GM12878 (cell line): ENCODE measurements around the gene NUDT9.

Source experiments
- CREM ChIP-seq: IDR thresholded peaks from 2 replicates; pipeline ENCODE4 v1.6.1; 2014; ENCODE audit warnings: antibody characterized with exemption, low read depth
- EZH2 ChIP-seq: IDR thresholded peaks from 2 replicates; pipeline ENCODE4 v1.6.1; 2012; ENCODE audit warnings: low read depth, mild to moderate bottlenecking, control low read depth, inconsistent platforms, low read length, borderline replicate concordance; ENCODE audit not compliant: control insufficient read depth
- MYB ChIP-seq: fragments of 150-350 bp; IDR thresholded peaks from 2 replicates; pipeline ENCODE4 v1.6.1; 2014; ENCODE audit warnings: mild to moderate bottlenecking, low read depth, low read length, borderline replicate concordance
- PAX8 ChIP-seq: fragments of 450-650 bp; IDR thresholded peaks from 2 replicates; pipeline ENCODE4 v1.6.1; 2017; ENCODE audit warnings: mild to moderate bottlenecking, moderate library complexity
- SPI1 ChIP-seq: IDR thresholded peaks from 2 replicates; pipeline ENCODE4 v1.6.1; 2011; ENCODE audit warnings: low read depth, mild to moderate bottlenecking, low read length, moderate library complexity, borderline replicate concordance; ENCODE audit not compliant: insufficient read depth
- TAF1 ChIP-seq: IDR thresholded peaks from 2 replicates; pipeline ENCODE4 v1.6.1; 2011; ENCODE audit warnings: mild to moderate bottlenecking, low read depth, low read length, borderline replicate concordance
- TF ChIP-seq, protein P1 (sequence below), 3 experiments: IDR thresholded peaks in 2 of 3; conservative IDR thresholded peaks in 1 of 3; 2 replicates each; pipeline ENCODE4 v1.5.1; 2011; ENCODE audit warnings: low read depth in 3 of 3, low read length in 3 of 3, mild to moderate bottlenecking in 3 of 3, control low read depth in 2 of 3, moderate library complexity in 2 of 3, inconsistent platforms in 1 of 3, mixed read lengths in 1 of 3; ENCODE audit not compliant: control insufficient read depth in 2 of 3, insufficient read depth in 1 of 3; ENCODE audit errors: extremely low read depth in 1 of 3

DNA sequence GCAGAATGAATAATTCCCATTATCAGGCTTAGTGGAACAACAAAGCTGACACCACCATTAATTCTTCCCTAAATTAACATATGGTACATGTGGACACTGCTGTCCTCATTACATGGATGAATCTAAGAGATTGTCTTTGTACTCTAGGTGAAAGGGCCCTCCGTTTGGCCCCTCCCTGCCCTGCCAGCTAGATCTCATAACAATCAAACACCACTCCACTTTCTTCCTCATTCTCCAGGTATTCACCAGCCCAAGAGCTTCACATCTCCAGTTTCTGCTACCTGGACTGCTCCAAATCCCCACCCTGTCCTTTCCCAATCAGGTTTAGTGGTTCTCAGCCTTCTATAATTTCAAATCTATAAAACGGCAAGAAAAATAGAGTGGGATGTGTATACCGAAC is 35.1 kb upstream of the NUDT9 start:
- TF ChIP-seq, protein P1, sequence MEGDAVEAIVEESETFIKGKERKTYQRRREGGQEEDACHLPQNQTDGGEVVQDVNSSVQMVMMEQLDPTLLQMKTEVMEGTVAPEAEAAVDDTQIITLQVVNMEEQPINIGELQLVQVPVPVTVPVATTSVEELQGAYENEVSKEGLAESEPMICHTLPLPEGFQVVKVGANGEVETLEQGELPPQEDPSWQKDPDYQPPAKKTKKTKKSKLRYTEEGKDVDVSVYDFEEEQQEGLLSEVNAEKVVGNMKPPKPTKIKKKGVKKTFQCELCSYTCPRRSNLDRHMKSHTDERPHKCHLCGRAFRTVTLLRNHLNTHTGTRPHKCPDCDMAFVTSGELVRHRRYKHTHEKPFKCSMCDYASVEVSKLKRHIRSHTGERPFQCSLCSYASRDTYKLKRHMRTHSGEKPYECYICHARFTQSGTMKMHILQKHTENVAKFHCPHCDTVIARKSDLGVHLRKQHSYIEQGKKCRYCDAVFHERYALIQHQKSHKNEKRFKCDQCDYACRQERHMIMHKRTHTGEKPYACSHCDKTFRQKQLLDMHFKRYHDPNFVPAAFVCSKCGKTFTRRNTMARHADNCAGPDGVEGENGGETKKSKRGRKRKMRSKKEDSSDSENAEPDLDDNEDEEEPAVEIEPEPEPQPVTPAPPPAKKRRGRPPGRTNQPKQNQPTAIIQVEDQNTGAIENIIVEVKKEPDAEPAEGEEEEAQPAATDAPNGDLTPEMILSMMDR (IDR thresholded peaks at IDR 0.05 in 2 of 3, conservative IDR thresholded peaks at IDR 0.05 in 1 of 3; ENCODE audit: control insufficient read depth in 2 of 3, extremely low read depth in 1 of 3, insufficient read depth in 1 of 3, low read depth in 3 of 3, low read length in 3 of 3) = no peak
- TF ChIP-seq SPI1 (no peak), EZH2 (no peak), TAF1 (no peak), PAX8 (no peak), CREM (no peak), MYB (no peak)
